H9 (cell line): Measurements from ENCODE around the gene SH3BP5. TPM values are rescaled to one million over a fixed set of nuclear protein-coding genes. Genes with fewer than 3 reads are reported as not detected.

ENCODE experiments used
- DNase-seq: peaks from one replicate; pipeline ENCODE4 v3.0.0-alpha.2; 2017
- H2AFZ ChIP-seq: one replicate; pipeline ENCODE4 v1.6.1; 2013; ENCODE audit warnings: mild to moderate bottlenecking, low read length, control low read depth, moderate library complexity
- H2AK5ac ChIP-seq: 2 replicates; pipeline ENCODE4 v1.6.1; 2013; ENCODE audit warnings: low read length, control low read depth, mixed read lengths; ENCODE audit not compliant: insufficient read length
- H2BK120ac ChIP-seq: one replicate; pipeline ENCODE4 v1.6.1; 2013; ENCODE audit warnings: low read depth, mild to moderate bottlenecking, low read length, control low read depth, inconsistent platforms; ENCODE audit not compliant: poor library complexity, severe bottlenecking
- H2BK12ac ChIP-seq: 2 replicates; pipeline ENCODE4 v1.6.1; 2013; ENCODE audit warnings: low read length, control low read depth, mixed read lengths, low read depth; ENCODE audit not compliant: insufficient read length
- H2BK15ac ChIP-seq: 2 replicates; pipeline ENCODE4 v1.6.1; 2013; ENCODE audit warnings: low read depth, low read length, control low read depth
- H2BK20ac ChIP-seq: one replicate; pipeline ENCODE4 v1.6.1; 2013; ENCODE audit warnings: low read depth, mild to moderate bottlenecking, low read length, control low read depth, inconsistent platforms; ENCODE audit not compliant: poor library complexity, severe bottlenecking
- H2BK5ac ChIP-seq: 2 replicates; pipeline ENCODE4 v1.6.1; 2013; ENCODE audit warnings: low read length, control low read depth, mixed read lengths; ENCODE audit not compliant: insufficient read length
- H3K14ac ChIP-seq: 2 replicates; pipeline ENCODE4 v1.6.1; 2013; ENCODE audit warnings: low read length, control low read depth; ENCODE audit not compliant: insufficient read depth
- H3K18ac ChIP-seq: 2 replicates; pipeline ENCODE4 v1.6.1; 2013; ENCODE audit warnings: low read depth, mild to moderate bottlenecking, mixed read lengths, low read length, control low read depth; ENCODE audit not compliant: insufficient read length
- H3K23ac ChIP-seq: 2 replicates; pipeline ENCODE4 v1.6.1; 2013; ENCODE audit warnings: low read length, control low read depth, mixed read lengths, low read depth; ENCODE audit not compliant: insufficient read length
- H3K23me2 ChIP-seq: 2 replicates; pipeline ENCODE4 v1.6.1; 2013; ENCODE audit warnings: low read depth, mild to moderate bottlenecking, mixed read lengths, low read length, control low read depth; ENCODE audit not compliant: insufficient read length, poor library complexity, severe bottlenecking
- H3K27ac ChIP-seq: 2 replicates; pipeline ENCODE4 v1.5.1; 2013; ENCODE audit warnings: low read length, control low read depth, mixed read lengths, low read depth; ENCODE audit not compliant: insufficient read length
- H3K27me3 ChIP-seq: 2 replicates; pipeline ENCODE4 v1.6.1; 2013; ENCODE audit warnings: low read length, control low read depth, inconsistent platforms; ENCODE audit not compliant: insufficient read depth
- H3K4ac ChIP-seq: 2 replicates; pipeline ENCODE4 v1.6.1; 2013; ENCODE audit warnings: low read depth, mild to moderate bottlenecking, control low read depth, inconsistent platforms, low read length, moderate library complexity
- H3K4me1 ChIP-seq: 2 replicates; pipeline ENCODE4 v1.6.1; 2013; ENCODE audit warnings: low read length, control low read depth, inconsistent platforms; ENCODE audit not compliant: insufficient read depth
- H3K4me2 ChIP-seq: 2 replicates; pipeline ENCODE4 v1.6.1; 2013; ENCODE audit warnings: low read length, control low read depth, mixed read lengths; ENCODE audit not compliant: insufficient read length, insufficient read depth
- H3K56ac ChIP-seq: 2 replicates; pipeline ENCODE4 v1.6.1; 2013; ENCODE audit warnings: low read depth, mild to moderate bottlenecking, mixed read lengths, low read length, control low read depth; ENCODE audit not compliant: insufficient read length
- H3K79me1 ChIP-seq: 2 replicates; pipeline ENCODE4 v1.6.1; 2013; ENCODE audit warnings: low read depth, mild to moderate bottlenecking, moderate library complexity, low read length, control low read depth, inconsistent platforms; ENCODE audit not compliant: insufficient read depth, poor library complexity, severe bottlenecking
- H3K79me2 ChIP-seq: 2 replicates; pipeline ENCODE4 v1.6.1; 2013; ENCODE audit warnings: low read length, control low read depth, inconsistent platforms; ENCODE audit not compliant: insufficient read depth
- H3K9ac ChIP-seq: 2 replicates; pipeline ENCODE4 v1.6.1; 2013; ENCODE audit warnings: low read length, control low read depth, mixed read lengths; ENCODE audit not compliant: insufficient read length; ENCODE audit errors: extremely low read depth
- H3K9me3 ChIP-seq: one replicate; pipeline ENCODE4 v1.6.1; 2013; ENCODE audit warnings: low read depth, low read length, inconsistent platforms; ENCODE audit not compliant: control insufficient read depth
- H3T11ph ChIP-seq: one replicate; pipeline ENCODE4 v1.6.1; 2013; ENCODE audit warnings: mild to moderate bottlenecking, low read length, control low read depth, inconsistent platforms
- H4K20me1 ChIP-seq: one replicate; pipeline ENCODE4 v1.6.1; 2013; ENCODE audit not compliant: control insufficient read depth, insufficient read length, insufficient read depth
- H4K5ac ChIP-seq: 2 replicates; pipeline ENCODE4 v1.6.1; 2013; ENCODE audit warnings: low read depth, mild to moderate bottlenecking, mixed read lengths, low read length, control low read depth; ENCODE audit not compliant: insufficient read length
- H4K8ac ChIP-seq: replicated peaks from 2 replicates; pipeline ENCODE4 v1.6.1; 2013; ENCODE audit warnings: low read length, control low read depth, mixed read lengths, low read depth; ENCODE audit not compliant: insufficient read length
- H4K91ac ChIP-seq: 2 replicates; pipeline ENCODE4 v1.6.1; 2013; ENCODE audit warnings: low read depth, mild to moderate bottlenecking, moderate library complexity, mixed read lengths, low read length, control low read depth; ENCODE audit not compliant: insufficient read length
- H3K27ac Mint-ChIP-seq, 3 experiments: 2 replicates in 2 of 3; 3 replicates in 1 of 3; pipeline ENCODE4 v1.8.0; 2020 to 2021; ENCODE audit warnings: mixed read lengths in 3 of 3, mild to moderate bottlenecking in 1 of 3, moderate library complexity in 1 of 3
- H3K27me3 Mint-ChIP-seq: 2 replicates; pipeline ENCODE4 v1.8.0; 2021; ENCODE audit warnings: low read depth, mild to moderate bottlenecking, moderate library complexity, mixed read lengths
- H3K36me3 Mint-ChIP-seq, 3 experiments: 2 replicates in 2 of 3; 3 replicates in 1 of 3; pipeline ENCODE4 v1.8.0; 2020 to 2021; ENCODE audit warnings: low read depth in 3 of 3, mixed read lengths in 3 of 3; ENCODE audit not compliant: insufficient read depth in 1 of 3
- H3K4me1 Mint-ChIP-seq, 2 experiments: 2 replicates each; pipeline ENCODE4 v1.8.0; 2020; ENCODE audit warnings: mixed read lengths in 2 of 2
- H3K4me3 Mint-ChIP-seq, 2 experiments: 2 replicates in 1 of 2; 3 replicates in 1 of 2; pipeline ENCODE4 v1.8.0; 2020 to 2021; ENCODE audit warnings: mild to moderate bottlenecking in 2 of 2, mixed read lengths in 2 of 2, moderate library complexity in 1 of 2
- H3K9me3 Mint-ChIP-seq, 2 experiments: 2 replicates in 1 of 2; 3 replicates in 1 of 2; pipeline ENCODE4 v1.8.0; 2020; ENCODE audit warnings: mild to moderate bottlenecking in 2 of 2, mixed read lengths in 2 of 2, moderate library complexity in 1 of 2
- CTCF ChIP-seq: fragments of 200-600 bp; sonication (generic); conservative IDR thresholded peaks from 3 replicates; pipeline ENCODE4 v1.8.0; 2021; ENCODE audit warnings: antibody characterized with exemption, mild to moderate bottlenecking
- WGBS: extraction: QIAGEN DNeasy Blood & Tissue Kit; methylation state at CpG from one replicate; pipeline ENCODE4 v1.1.7; 2013; ENCODE audit warnings: missing lambda C conversion rate, low lambda C conversion rate, mixed read lengths; ENCODE audit not compliant: insufficient read length; ENCODE audit errors: extremely low coverage; 5-methylcytosine and 5-hydroxymethylcytosine counted together
- total RNA-seq: library from RNA; stranded (reverse); gene quantifications from 2 replicates; pipeline ENCODE4 v1.2.1, GENCODE V29; 2021

SH3BP5 gene
- total RNA-seq, 1 experiment from 2014 or later: 6.8 TPM

- H2BK12ac ChIP-seq: no peak overlapping the region
- no peak overlapping the region for H3K14ac ChIP-seq
- no peaks in the 10 kb centered on the region for H3K4me1 ChIP-seq
- no peak overlapping the region for H2BK20ac ChIP-seq
- H3K4ac ChIP-seq: no peak overlapping the region
- H3K27ac ChIP-seq: no peak overlapping the region
- DNase-seq: no peak
- H3K56ac ChIP-seq: no peak overlapping the region
- H2AFZ ChIP-seq: no peak overlapping the region
- no peaks in the 10 kb centered on the region for H3K23me2 ChIP-seq
- Mint-ChIP-seq H3K9me3 (no peaks in the 10 kb centered on the region), H3K27me3 (peaks cover 11% of the 10 kb centered on the region), H3K4me3 (no peak overlapping the region), H3K36me3 (peaks cover 0 to 1% (median 0%) of the 10 kb centered on the region in 3 experiments; a peak in 1 of 7 replicates), H3K27ac (no peak overlapping the region), H3K4me1 (peaks cover 4 to 6% of the 10 kb centered on the region in 2 experiments)
- no peak overlapping the region for H2AK5ac ChIP-seq
- no peak overlapping the region for H3K9ac ChIP-seq
- H2BK120ac ChIP-seq: no peak overlapping the region
- no peak overlapping the region for H3K23ac ChIP-seq
- no peak overlapping the region for H2BK15ac ChIP-seq
- no peak overlapping the region for H3T11ph ChIP-seq
- H2BK5ac ChIP-seq: no peak overlapping the region
- H3K79me1 ChIP-seq: no peaks in the 10 kb centered on the region
- no peak overlapping the region for H4K5ac ChIP-seq
- WGBS: no CpG with 5 or more reads among the region's 1 CpG
- H4K91ac ChIP-seq: no peak overlapping the region
- TF ChIP-seq CTCF: no peak
- H3K27me3 ChIP-seq: no peaks in the 10 kb centered on the region; the same call in 1 of the 2 replicates
- H3K79me2 ChIP-seq: no peaks in the 10 kb centered on the region
- H3K9me3 ChIP-seq: no peaks in the 10 kb centered on the region
- no peak overlapping the region for H3K18ac ChIP-seq
- H3K4me2 ChIP-seq: no peak overlapping the region
- H4K20me1 ChIP-seq: no peaks in the 10 kb centered on the region
- H4K8ac ChIP-seq: no peak overlapping the region
Observed at GRCh38 chr3:15337963-15338362, 5.6 kb upstream of the SH3BP5 start.
